SU-DHL-6 (cell line): Measurements from ENCODE around the gene PDGFB.

Source experiments
- EZH2phosphoT487 ChIP-seq: fragments of 200-600 bp; sonication (generic), shearing (Covaris generic); conservative IDR thresholded peaks from 2 replicates; pipeline ENCODE4 v1.6.1; 2018; ENCODE audit warnings: mild to moderate bottlenecking, antibody characterized with exemption, low read length, moderate library complexity, mixed read lengths
- TF ChIP-seq, protein P1 (sequence below): fragments of 200-600 bp; sonication (generic); IDR thresholded peaks from one replicate; pipeline ENCODE4 v1.5.1; 2017; ENCODE audit warnings: antibody characterized with exemption, mild to moderate bottlenecking, low read length, moderate library complexity; ENCODE audit not compliant: insufficient read depth, poor library complexity, severe bottlenecking

DNA sequence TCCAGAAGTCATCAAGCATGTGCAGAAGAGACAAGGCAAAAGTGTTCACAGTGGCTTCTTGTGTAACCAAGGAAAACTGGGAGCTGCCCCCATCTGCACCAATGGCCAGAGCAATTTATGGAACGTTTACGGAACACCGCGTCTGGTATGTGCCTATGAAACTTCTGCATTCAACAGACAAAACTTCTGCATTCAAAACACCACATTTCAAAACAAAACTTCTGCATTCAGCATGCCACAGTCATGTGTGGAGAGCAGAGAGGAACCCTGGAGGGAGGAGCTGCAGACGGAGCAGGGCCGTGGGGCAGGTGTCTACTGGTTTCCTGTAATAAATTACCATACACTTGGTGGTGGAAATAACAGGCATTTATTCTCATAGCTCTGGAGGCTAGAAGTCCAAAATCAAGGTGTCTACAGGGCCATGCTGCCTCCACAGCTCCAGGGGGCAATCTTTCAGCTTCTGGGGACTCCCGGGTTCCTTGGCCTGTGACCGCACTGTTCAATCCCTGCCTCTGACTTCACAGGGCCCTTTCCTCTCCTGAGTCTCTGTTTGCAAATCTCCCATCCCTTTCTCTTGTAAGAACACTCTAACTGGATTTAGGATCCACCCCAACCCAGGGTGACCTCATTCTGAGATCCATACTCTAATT, 42.4 kb upstream of the PDGFB start:
- TF ChIP-seq, protein P1, sequence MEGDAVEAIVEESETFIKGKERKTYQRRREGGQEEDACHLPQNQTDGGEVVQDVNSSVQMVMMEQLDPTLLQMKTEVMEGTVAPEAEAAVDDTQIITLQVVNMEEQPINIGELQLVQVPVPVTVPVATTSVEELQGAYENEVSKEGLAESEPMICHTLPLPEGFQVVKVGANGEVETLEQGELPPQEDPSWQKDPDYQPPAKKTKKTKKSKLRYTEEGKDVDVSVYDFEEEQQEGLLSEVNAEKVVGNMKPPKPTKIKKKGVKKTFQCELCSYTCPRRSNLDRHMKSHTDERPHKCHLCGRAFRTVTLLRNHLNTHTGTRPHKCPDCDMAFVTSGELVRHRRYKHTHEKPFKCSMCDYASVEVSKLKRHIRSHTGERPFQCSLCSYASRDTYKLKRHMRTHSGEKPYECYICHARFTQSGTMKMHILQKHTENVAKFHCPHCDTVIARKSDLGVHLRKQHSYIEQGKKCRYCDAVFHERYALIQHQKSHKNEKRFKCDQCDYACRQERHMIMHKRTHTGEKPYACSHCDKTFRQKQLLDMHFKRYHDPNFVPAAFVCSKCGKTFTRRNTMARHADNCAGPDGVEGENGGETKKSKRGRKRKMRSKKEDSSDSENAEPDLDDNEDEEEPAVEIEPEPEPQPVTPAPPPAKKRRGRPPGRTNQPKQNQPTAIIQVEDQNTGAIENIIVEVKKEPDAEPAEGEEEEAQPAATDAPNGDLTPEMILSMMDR: no peak
- TF ChIP-seq EZH2phosphoT487: no peak
